ENCODE measurements around the gene PLEKHA1. TPM values are rescaled to one million over a fixed set of nuclear protein-coding genes. Genes with fewer than 3 reads are reported as not detected.
A peak's percentile ranks its signal among the peaks of the same experiment; 100 is the strongest.

Gene PLEKHA1
- total and polyA plus RNA-seq, 2 donors (not counting 3 experiments of a cell fraction or from before 2014, with no cell fraction given): 21.6 to 58.8 TPM

GRCh38 chr10:122404576-122404975, 30.1 kb downstream of the PLEKHA1 start:
- H3K4me1 ChIP-seq (ENCODE audit: control insufficient read depth, extremely low read depth, insufficient read depth, low read length): peaks cover 2% of the 10 kb centered on the region
- no peak overlapping the region for H3K27ac ChIP-seq (ENCODE audit: insufficient read depth, low read depth, low read length)
- BruUV-seq (replicated peaks): no TSS peak
- POLR2A ChIA-PET: interaction anchor here (0.6 to 1.5 kb wide), 2 partner anchors 30 to 1451 kb away, joined by 3 to 5 read pairs; partner anchors contain the start of gene PLEKHA1
- no peak overlapping the region for H3K4me3 ChIP-seq (replicated peaks in 1 of 3; ENCODE audit: insufficient read depth in 1 of 3, low read depth in 1 of 3, low read length in 3 of 3)
- H3K4me2 ChIP-seq (ENCODE audit: insufficient read depth, low read length): peak overlapping the region; percentile 32
- no peak overlapping the region for H3K9ac ChIP-seq (replicated peaks; ENCODE audit: extremely low read depth, insufficient read depth, low read length)
- no peak overlapping the region for H2AFZ ChIP-seq (ENCODE audit: low read depth, low read length)
- H3K27me3 ChIP-seq (ENCODE audit: control insufficient read depth in 2 of 2, insufficient read depth in 2 of 2, low read length in 2 of 2): no peaks in the 10 kb centered on the region
- no peaks in the 10 kb centered on the region for H4K20me1 ChIP-seq (replicated peaks; ENCODE audit: control insufficient read depth, extremely low read depth, insufficient read depth, low read length)
- no peaks in the 10 kb centered on the region for H3K79me2 ChIP-seq (ENCODE audit: control insufficient read depth, insufficient read depth, low read length)
- peaks cover 0 to 4% of the 10 kb centered on the region in 2 experiments for H3K36me3 ChIP-seq (ENCODE audit: control insufficient read depth in 2 of 2, extremely low read depth in 1 of 2, insufficient read depth in 2 of 2, low read length in 2 of 2)
- intact Hi-C loops (cut with micrococcal nuclease): no loop called here
- FAIRE-seq (peak; percentile 72), DNase-seq (ENCODE audit: low read depth, low spot score) (peak; percentile 75)
- H3K9me1 ChIP-seq (replicated peaks; ENCODE audit: control insufficient read depth, extremely low read depth, insufficient read depth, low read length): no peaks in the 10 kb centered on the region
- CTCF ChIA-PET: interaction anchor here (0.8 to 2.9 kb wide), 10 partner anchors 9 to 161 kb away, joined by 3 to 12 read pairs (median 5); partner anchors contain the start of gene PLEKHA1
- dilution Hi-C loops (cut with MboI; ENCODE audit: extremely low pct_ligation_motif_present, low sequenced_read_pairs): no loop called here
- TF ChIP-seq POLR2A (IDR thresholded peaks at IDR 0.05; ENCODE audit: low read depth, low read length): no peak
- TF ChIP-seq FOS (IDR thresholded peaks at IDR 0.05; ENCODE audit: borderline replicate concordance, insufficient read depth, low read length): no peak
- no peak for TF ChIP-seq EZH2 (IDR thresholded peaks at IDR 0.05; ENCODE audit: borderline replicate concordance, low read depth, low read length, severe bottlenecking)
- no peak for TF ChIP-seq POLR2AphosphoS5 (IDR thresholded peaks at IDR 0.05; ENCODE audit: insufficient read depth, low read depth, low read length)
- TF ChIP-seq MAX (IDR thresholded peaks at IDR 0.05; ENCODE audit: insufficient read depth, insufficient read length): no peak
- TF ChIP-seq MYC (IDR thresholded peaks at IDR 0.05; ENCODE audit: low read depth, low read length): no peak
- TF ChIP-seq JUN (IDR thresholded peaks at IDR 0.05; ENCODE audit: borderline replicate concordance, insufficient read depth, insufficient read length, low read depth): no peak
- TF ChIP-seq GATA2 (IDR thresholded peaks at IDR 0.05; ENCODE audit: insufficient read depth, insufficient read length, low read depth, low read length): no peak
- TF ChIP-seq CTCF (IDR thresholded peaks at IDR 0.05; ENCODE audit: extremely low read depth in 1 of 2, insufficient read depth in 1 of 2, low read depth in 1 of 2, low read length in 2 of 2): no peak
- H3K9me3 ChIP-seq (replicated peaks; ENCODE audit: control insufficient read depth, insufficient read depth, low read length): no peaks in the 10 kb centered on the region
